ENCODE measurements around the gene GLT1D1. TPM values are rescaled to one million over a fixed set of nuclear protein-coding genes. Genes with fewer than 3 reads are reported as not detected.

GLT1D1 gene
- total RNA-seq, 6 experiments from 2014 or later = not detected

GRCh38 chr12:128861226-128862016, 8.1 kb downstream of the GLT1D1 start:
- 0 out of 2 replicates have a peak, but pooled peaks cover 3% of the 10 kb centered on the region for H3K36me3 Mint-ChIP-seq (ENCODE audit: low read depth)
- H3K27me3 Mint-ChIP-seq (ENCODE audit: insufficient read depth) = peaks cover 2% of the 10 kb centered on the region
- H3K27ac Mint-ChIP-seq = no peak overlapping the region
- no peak for TF ChIP-seq CTCF (IDR thresholded peaks at IDR 0.05)
- DNase-seq = no peak
- H3K9me3 Mint-ChIP-seq = peaks cover 24% of the 10 kb centered on the region; the same call in 1 of the 2 replicates
- no peak overlapping the region for H3K4me3 Mint-ChIP-seq
- no peaks in the 10 kb centered on the region for H3K4me1 Mint-ChIP-seq (ENCODE audit: low read depth)

DNA sequence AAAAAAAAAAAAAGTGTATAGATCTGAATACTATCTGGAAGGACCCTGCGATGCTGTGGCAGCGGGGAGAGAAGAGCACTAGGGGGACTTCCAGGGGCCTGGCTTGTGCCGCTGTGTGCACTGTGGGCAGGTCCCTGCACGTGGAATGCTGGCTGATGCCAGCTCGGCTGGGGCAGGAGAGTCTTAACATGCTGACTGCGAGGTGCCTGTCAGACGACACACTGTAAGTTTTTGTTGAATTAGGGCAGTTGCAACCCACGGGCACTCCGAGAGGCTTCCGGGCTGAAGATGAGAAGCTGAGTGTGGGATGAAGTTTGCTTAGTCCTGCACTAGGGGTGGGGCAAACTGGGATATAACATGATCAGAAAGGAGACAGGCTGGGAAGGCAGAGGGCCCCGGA, 10.7 kb downstream of the GLT1D1 start:
- H3K9me3 Mint-ChIP-seq = peaks cover 33% of the 10 kb centered on the region; the same call in 1 of the 2 replicates
- no peak for DNase-seq
- no peak overlapping the region for H3K4me3 Mint-ChIP-seq
- H3K27ac Mint-ChIP-seq = no peak overlapping the region
- H3K36me3 Mint-ChIP-seq (ENCODE audit: low read depth) = 0 out of 2 replicates have a peak, but pooled peaks cover 3% of the 10 kb centered on the region
- peaks cover 4% of the 10 kb centered on the region for H3K27me3 Mint-ChIP-seq (ENCODE audit: insufficient read depth)
- no peak for TF ChIP-seq CTCF (IDR thresholded peaks at IDR 0.05)
- no peaks in the 10 kb centered on the region for H3K4me1 Mint-ChIP-seq (ENCODE audit: low read depth)

- no peak for DNase-seq
- H3K27me3 Mint-ChIP-seq (ENCODE audit: insufficient read depth) = peaks cover 4% of the 10 kb centered on the region
- H3K36me3 Mint-ChIP-seq (ENCODE audit: low read depth) = 0 out of 2 replicates have a peak, but pooled peaks cover 3% of the 10 kb centered on the region
- no peaks in the 10 kb centered on the region for H3K4me1 Mint-ChIP-seq (ENCODE audit: low read depth)
- no peak for TF ChIP-seq CTCF (IDR thresholded peaks at IDR 0.05)
- peaks cover 33% of the 10 kb centered on the region; the same call in 1 of the 2 replicates for H3K9me3 Mint-ChIP-seq
- no peak overlapping the region for H3K27ac Mint-ChIP-seq
- no peak overlapping the region for H3K4me3 Mint-ChIP-seq
Observed at GRCh38 chr12:128864516-128865186, 11.4 kb downstream of the GLT1D1 start.

DNA sequence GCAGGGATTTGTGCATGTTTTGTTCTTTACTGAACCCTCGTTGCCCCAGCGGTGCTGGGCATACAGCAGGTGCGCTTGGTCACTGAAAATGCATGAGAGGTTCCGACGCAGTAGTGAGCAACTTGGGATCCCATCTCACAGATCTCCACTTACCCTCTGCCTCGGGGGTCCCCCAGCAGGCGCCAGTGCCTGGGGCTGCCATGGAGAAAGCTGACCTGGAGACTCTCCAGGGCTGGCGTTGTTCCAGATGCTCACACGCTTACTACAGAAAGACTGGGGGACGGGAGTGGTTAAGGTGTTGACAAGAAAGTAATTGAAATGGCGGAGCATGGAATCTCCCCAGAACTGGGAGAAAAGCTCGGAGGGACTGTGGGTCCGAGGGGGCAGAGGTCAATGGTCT, 14.2 kb downstream of the GLT1D1 start:
- Mint-ChIP-seq H3K36me3 (ENCODE audit: low read depth) (no peaks in the 10 kb centered on the region), H3K9me3 (peaks cover 49% of the 10 kb centered on the region), H3K4me3 (no peak overlapping the region), H3K27me3 (ENCODE audit: insufficient read depth) (peaks cover 2% of the 10 kb centered on the region), H3K4me1 (ENCODE audit: low read depth) (no peaks in the 10 kb centered on the region), H3K27ac (no peak overlapping the region)
- no peak for TF ChIP-seq CTCF (IDR thresholded peaks at IDR 0.05)
- no peak for DNase-seq

- peaks cover 2% of the 10 kb centered on the region; the same call in 1 of the 2 replicates for H3K27me3 Mint-ChIP-seq (ENCODE audit: insufficient read depth)
- no peaks in the 10 kb centered on the region for H3K36me3 Mint-ChIP-seq (ENCODE audit: low read depth)
- no peak overlapping the region for H3K27ac Mint-ChIP-seq
- no peaks in the 10 kb centered on the region for H3K4me1 Mint-ChIP-seq (ENCODE audit: low read depth)
- TF ChIP-seq CTCF (IDR thresholded peaks at IDR 0.05) = no peak
- H3K9me3 Mint-ChIP-seq = peaks cover 50% of the 10 kb centered on the region
- H3K4me3 Mint-ChIP-seq = no peak overlapping the region
- DNase-seq = no peak
Observed at GRCh38 chr12:128871516-128871892, 18.2 kb downstream of the GLT1D1 start.

Data from HFFc6 (cell line).